ENCODE measurements around the gene AQP2. TPM values are rescaled to one million over a fixed set of nuclear protein-coding genes. Genes with fewer than 3 reads are reported as not detected.
A peak's percentile ranks its signal among the peaks of the same experiment; 100 is the strongest.

AQP2 gene
- total and polyA plus RNA-seq, 4 donors = not detected

GRCh38 chr12:49960474-49961110, 10.1 kb downstream of the AQP2 start:
- ATAC-seq (ENCODE audit: insufficient read depth, low FRiP score) = no peak
- no peak for DNase-seq
- TF ChIP-seq CTCF (IDR thresholded peaks at IDR 0.05; ENCODE audit: control extremely low read depth, extremely low read depth) = no peak
- peak overlapping the region in 1 of 2 donors; percentile 61 for H3K27ac ChIP-seq (ENCODE audit: low read depth in 1 of 2, low read length in 1 of 2)
- H3K4me3 ChIP-seq = no peak overlapping the region
- WGBS, 2 donors = 25 to 44% methylated on average over 13 of the region's 13 CpGs
- H3K9me3 ChIP-seq (ENCODE audit: control insufficient read depth in 4 of 4, insufficient read depth in 3 of 4, low read length in 3 of 4) = peaks cover 0 to 2% (median 0%) of the 10 kb centered on the region in 4 donors
- H3K27me3 ChIP-seq (ENCODE audit: control insufficient read depth in 3 of 3, insufficient read depth in 3 of 3, low read length in 2 of 3) = peaks cover 0 to 38% (median 31%) of the 10 kb centered on the region in 3 donors
- no peak overlapping the region for H3K9ac ChIP-seq (ENCODE audit: insufficient read depth in 1 of 2, low read length in 2 of 2)
- no peaks in the 10 kb centered on the region for H3K36me3 ChIP-seq (ENCODE audit: control insufficient read depth in 4 of 4, insufficient read depth in 4 of 4, low read length in 4 of 4)
- peaks cover 0 to 17% (median 5%) of the 10 kb centered on the region in 5 donors for H3K4me1 ChIP-seq (ENCODE audit: control insufficient read depth in 5 of 5, insufficient read depth in 5 of 5, low read length in 5 of 5)

- ATAC-seq (ENCODE audit: insufficient read depth, low FRiP score) (no peak), DNase-seq (no peak)
- Histone ChIP-seq H3K4me1 (ENCODE audit: control insufficient read depth in 5 of 5, insufficient read depth in 5 of 5, low read length in 5 of 5) (peaks cover 0 to 17% (median 5%) of the 10 kb centered on the region in 5 donors), H3K27ac (ENCODE audit: low read depth in 1 of 2, low read length in 1 of 2) (peak within 1 kb of the TSS in 1 of 2 donors; percentile 23), H3K36me3 (ENCODE audit: control insufficient read depth in 4 of 4, insufficient read depth in 4 of 4, low read length in 4 of 4) (no peaks in the 10 kb centered on the region), H3K9ac (ENCODE audit: insufficient read depth in 1 of 2, low read length in 2 of 2) (no peak within 1 kb of the TSS), H3K27me3 (ENCODE audit: control insufficient read depth in 3 of 3, insufficient read depth in 3 of 3, low read length in 2 of 3) (peaks cover 0 to 34% (median 26%) of the 10 kb centered on the region in 3 donors), H3K4me3 (no peak within 1 kb of the TSS), H3K9me3 (ENCODE audit: control insufficient read depth in 4 of 4, insufficient read depth in 3 of 4, low read length in 3 of 4) (peaks cover 0 to 2% (median 0%) of the 10 kb centered on the region in 4 donors)
- no peak for TF ChIP-seq CTCF (IDR thresholded peaks at IDR 0.05; ENCODE audit: control extremely low read depth, extremely low read depth)
- WGBS, 2 donors = 4 to 6% methylated on average over 48 to 111 of the region's 111 CpGs
Observed at GRCh38 chr12:49961111-49961922, 10.8 kb downstream of the AQP2 start, which contains the start of gene AQP5. Gene AQP5 (plus strand): TSS chr12:49961872. CDS start chr12:49962018, 146 bp downstream.

GRCh38 chr12:49961993-49962764, 11.6 kb downstream of the AQP2 start:
- DNase-seq (no peak), ATAC-seq (ENCODE audit: insufficient read depth, low FRiP score) (no peak)
- WGBS, 2 donors = 55 to 60% methylated on average over 36 to 37 of the region's 37 CpGs
- no peak overlapping the region for H3K9ac ChIP-seq (ENCODE audit: insufficient read depth in 1 of 2, low read length in 2 of 2)
- no peaks in the 10 kb centered on the region for H3K36me3 ChIP-seq (ENCODE audit: control insufficient read depth in 4 of 4, insufficient read depth in 4 of 4, low read length in 4 of 4)
- H3K9me3 ChIP-seq (ENCODE audit: control insufficient read depth in 4 of 4, insufficient read depth in 3 of 4, low read length in 3 of 4) = no peaks in the 10 kb centered on the region
- peaks cover 0 to 21% (median 7%) of the 10 kb centered on the region in 5 donors for H3K4me1 ChIP-seq (ENCODE audit: control insufficient read depth in 5 of 5, insufficient read depth in 5 of 5, low read length in 5 of 5)
- peaks cover 0 to 27% (median 24%) of the 10 kb centered on the region in 3 donors for H3K27me3 ChIP-seq (ENCODE audit: control insufficient read depth in 3 of 3, insufficient read depth in 3 of 3, low read length in 2 of 3)
- H3K27ac ChIP-seq (ENCODE audit: low read depth in 1 of 2, low read length in 1 of 2) = peak overlapping the region in 1 of 2 donors; percentile 23
- TF ChIP-seq CTCF (IDR thresholded peaks at IDR 0.05; ENCODE audit: control extremely low read depth, extremely low read depth) = no peak
- H3K4me3 ChIP-seq = no peak overlapping the region

Measured in lung (tissue), 12 donors.